Activated CD4-positive, alpha-beta T cell treated with anti-CD3 and anti-CD28 coated beads, Interleukin-10, Interleukin-2, amounts not matched to agents 100 ng/mL and 50 ng/mL, durations not matched to agents 16 hours and 8 hours (primary cell): ENCODE results near the gene TMPRSS5.
"Not testable (repeated sequence)": the region's sequence is repeated elsewhere in the genome, so short reads cannot be mapped to it uniquely, and the experiment has no call there.

Source experiments
- DNase-seq: peaks from one replicate; pipeline ENCODE4 v3.0.0-alpha.2; 2020

Gene TMPRSS5

GRCh38 chr11:113697111-113697510, 9.0 kb downstream of the TMPRSS5 start:
- DNase-seq, result no peak

- peak; percentile 32 for DNase-seq
Measured at GRCh38 chr11:113695207-113695606, 10.9 kb downstream of the TMPRSS5 start.

GRCh38 chr11:113694390-113694789, 11.7 kb downstream of the TMPRSS5 start:
- no peak for DNase-seq

GRCh38 chr11:113693030-113693429, 13.1 kb downstream of the TMPRSS5 start:
- DNase-seq, result no peak

DNA sequence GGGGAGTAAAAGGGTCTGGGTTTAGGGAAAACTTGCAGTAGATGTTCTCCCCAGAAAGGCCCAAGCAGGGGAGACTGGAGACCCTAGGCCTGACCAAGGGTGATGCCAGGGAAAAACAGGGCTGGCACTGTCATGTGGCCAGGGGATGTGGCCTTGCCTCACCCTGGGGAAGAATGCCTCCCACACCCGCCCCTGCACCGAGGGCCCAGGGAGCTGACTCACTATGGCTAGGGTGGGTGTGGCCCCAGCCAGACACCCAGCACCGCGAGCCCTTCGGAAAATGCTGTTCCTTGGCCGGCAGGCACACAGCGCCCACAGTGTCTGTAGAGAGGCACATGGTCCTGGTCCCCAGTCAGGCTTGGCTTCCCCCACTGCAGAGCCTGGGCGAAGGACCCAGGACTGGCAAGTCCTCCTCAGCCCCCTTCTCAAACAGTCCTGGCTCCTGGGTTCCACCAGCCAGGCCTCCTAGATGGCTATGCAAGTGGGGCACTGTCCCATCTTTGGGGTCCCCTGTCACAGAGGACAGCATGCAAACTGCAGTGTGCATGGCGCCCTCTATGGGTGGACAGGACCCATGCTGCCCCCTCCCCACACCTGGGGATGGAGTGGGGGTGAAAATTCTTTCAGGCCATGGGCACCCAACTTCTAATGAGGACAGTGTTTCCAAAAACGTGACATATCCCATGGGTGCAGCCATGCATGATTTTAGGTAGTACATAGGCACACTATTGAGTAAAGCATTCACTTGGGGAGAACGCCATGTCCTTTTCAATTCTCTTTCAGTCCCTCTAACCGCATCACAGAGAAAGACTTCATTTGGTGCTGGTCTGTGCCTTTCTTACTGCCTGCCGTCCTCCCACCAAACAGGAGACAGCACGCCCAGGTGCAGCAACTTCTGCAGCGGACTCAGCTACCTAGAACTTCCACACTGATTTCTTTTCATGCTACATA, 15.2 kb downstream of the TMPRSS5 start:
- peak; percentile 59 for DNase-seq

DNA sequence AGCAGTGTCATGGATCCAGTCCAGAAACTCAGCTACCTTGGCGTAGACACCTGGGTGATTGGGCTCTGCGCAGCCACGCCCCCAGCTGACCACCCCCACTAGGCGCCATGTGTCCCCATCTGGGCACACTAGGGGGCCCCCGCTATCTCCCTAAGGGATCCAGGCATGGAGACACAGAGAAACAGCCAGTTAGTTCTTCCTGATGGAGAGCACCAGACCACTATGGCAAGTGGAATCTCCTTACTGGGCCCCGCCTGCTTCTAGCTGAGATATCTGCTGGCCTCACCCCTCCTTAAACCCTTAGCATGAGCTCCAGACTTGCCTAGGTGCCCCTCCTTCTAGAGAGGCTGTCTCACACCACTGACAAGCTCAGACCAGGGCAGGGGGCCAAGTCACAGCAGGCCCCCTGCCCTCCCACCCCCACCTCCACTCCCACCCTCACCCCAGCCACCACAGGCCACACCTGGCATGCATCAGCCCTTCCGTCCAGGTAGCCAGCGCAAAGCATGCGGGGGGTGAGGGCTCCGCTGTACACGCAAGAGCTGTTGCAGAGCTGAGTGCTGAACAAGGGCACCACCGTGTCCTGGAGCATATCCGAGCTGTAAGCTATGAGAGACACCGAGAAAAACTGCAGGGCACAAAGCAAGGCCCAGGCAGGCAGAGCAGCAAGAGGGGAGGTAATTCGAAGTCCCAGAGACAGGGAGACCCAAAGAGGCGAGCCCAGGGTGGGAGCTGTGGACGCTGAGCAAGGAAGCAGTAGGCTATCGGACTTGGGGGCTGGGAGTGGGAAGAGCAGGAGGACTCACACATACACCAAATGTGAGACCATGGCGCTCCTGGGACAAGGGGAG, 16.1 kb downstream of the TMPRSS5 start:
- no peak for DNase-seq

DNA sequence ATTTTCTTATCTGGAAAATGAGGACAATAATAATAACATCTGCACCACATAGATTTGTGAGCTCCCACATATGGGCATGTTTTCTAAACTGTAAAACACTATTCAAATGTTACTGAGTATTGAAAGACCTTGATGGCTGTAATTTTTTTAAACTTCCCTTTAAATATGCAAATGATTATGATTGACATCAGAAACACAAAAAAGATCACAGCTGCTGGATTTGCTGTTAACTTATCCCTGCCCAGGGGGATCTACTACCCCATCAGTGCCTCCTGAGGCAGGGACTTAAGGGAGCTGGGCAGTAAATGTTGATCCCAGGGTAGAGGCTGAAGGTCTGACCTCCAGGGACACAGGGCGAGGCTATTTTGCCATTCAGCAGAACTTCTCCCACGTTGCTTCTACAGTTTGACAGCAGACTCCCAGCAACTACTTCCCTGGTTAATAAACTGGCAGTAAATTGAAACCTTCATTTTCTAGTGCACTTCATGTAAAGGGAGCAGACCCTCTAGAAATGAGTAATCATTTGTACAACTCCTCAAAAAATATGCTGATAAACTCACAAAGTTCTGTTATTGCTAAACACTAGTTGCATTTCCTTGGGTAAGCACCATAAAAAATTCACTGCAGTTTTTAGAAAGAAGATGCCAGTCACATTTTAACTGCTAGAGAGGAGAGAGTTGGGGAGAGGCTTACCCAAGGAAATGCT, 20.3 kb downstream of the TMPRSS5 start:
- DNase-seq, result peak; percentile 81

- DNase-seq, result no peak
Measured at GRCh38 chr11:113684496-113684895, 21.6 kb downstream of the TMPRSS5 start.

- no peak for DNase-seq
Measured at GRCh38 chr11:113683481-113684046, 22.5 kb downstream of the TMPRSS5 start.

GRCh38 chr11:113681711-113682413, 24.2 kb downstream of the TMPRSS5 start:
- DNase-seq, result no peak

- no peak for DNase-seq
Measured at GRCh38 chr11:113681282-113681681, 24.8 kb downstream of the TMPRSS5 start.

DNA sequence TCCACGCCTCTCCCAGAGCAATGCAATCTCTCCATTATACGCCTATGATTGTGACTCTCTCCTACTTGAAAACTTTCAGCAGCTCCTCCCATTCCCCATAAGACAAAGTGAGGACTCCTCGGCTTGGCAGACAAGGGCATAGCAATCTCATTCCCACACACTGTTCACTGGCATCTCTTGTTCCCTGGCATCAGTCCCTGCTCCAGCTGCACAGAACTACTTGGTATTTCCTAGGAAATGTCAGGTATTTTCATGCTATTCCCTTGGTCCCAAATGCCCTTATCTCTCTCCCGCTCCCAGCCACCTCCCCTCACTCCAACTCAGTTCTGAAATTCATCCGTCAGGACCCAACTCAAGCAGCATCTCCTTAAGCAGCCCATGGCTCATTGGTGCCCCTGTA, 28.4 kb downstream of the TMPRSS5 start:
- DNase-seq, result no peak

GRCh38 chr11:113675565-113675964, 30.5 kb downstream of the TMPRSS5 start:
- DNase-seq, result peak; percentile 19

- peak; percentile 94 for DNase-seq
Measured at GRCh38 chr11:113675003-113675561, 31.0 kb downstream of the TMPRSS5 start.

DNA sequence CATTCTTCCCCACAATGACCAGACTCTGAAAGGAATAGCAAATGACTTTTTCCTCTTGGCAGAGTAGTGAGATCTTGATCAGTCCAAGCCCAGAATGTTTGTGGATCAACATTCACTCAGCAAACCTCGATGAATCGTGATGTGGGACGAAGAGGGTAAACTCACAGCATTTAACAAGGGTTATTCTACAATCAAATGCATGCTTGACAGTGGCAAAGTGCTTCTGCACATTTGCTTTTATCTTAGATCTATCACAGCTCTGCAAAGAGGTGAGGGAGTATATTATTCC, 31.8 kb downstream of the TMPRSS5 start:
- no peak for DNase-seq

GRCh38 chr11:113673550-113674396, 32.3 kb downstream of the TMPRSS5 start:
- DNase-seq, result peak; percentile 10

DNA sequence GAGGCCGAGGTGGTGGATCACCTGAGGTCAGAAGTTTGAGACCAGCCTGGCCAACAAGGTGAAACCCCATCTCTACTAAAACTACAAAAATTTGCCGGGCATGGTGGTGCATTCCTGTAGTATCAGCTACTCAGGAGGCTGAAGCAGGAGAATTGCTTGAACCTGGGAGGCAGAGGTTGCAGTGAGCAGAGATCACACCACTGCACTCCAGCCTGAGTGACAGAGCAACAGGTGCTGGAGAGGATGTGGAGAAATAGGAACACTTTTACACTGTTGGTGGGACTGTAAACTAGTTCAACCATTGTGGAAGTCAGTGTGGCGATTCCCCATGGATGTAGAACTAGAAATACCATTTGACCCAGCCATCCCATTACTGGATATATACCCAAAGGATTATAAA, 34.2 kb downstream of the TMPRSS5 start:
- DNase-seq, result not testable (repeated sequence)

GRCh38 chr11:113670831-113671215, 35.3 kb downstream of the TMPRSS5 start:
- DNase-seq, result no peak

GRCh38 chr11:113670149-113670830, 35.8 kb downstream of the TMPRSS5 start:
- DNase-seq, result no peak

GRCh38 chr11:113668255-113668654, 37.9 kb downstream of the TMPRSS5 start:
- no peak for DNase-seq
